Osteocyte (in vitro differentiated cells): ENCODE measurements around the gene MSMO1. TPM values are rescaled to one million over a fixed set of nuclear protein-coding genes. Genes with fewer than 3 reads are reported as not detected.

Source experiments
- DNase-seq: peaks from one replicate; pipeline ENCODE4 v3.0.0; 2021; ENCODE audit warnings: mixed read lengths; ENCODE audit not compliant: unreplicated experiment; ENCODE audit errors: extremely low spot score
- H3K27ac Mint-ChIP-seq: one replicate; pipeline ENCODE4 v1.8.0; 2021; ENCODE audit warnings: mild to moderate bottlenecking, mixed read lengths; ENCODE audit not compliant: unreplicated experiment
- H3K27me3 Mint-ChIP-seq: one replicate; pipeline ENCODE4 v1.8.0; 2021; ENCODE audit warnings: mixed read lengths; ENCODE audit not compliant: unreplicated experiment
- H3K36me3 Mint-ChIP-seq: one replicate; pipeline ENCODE4 v1.8.0; 2021; ENCODE audit warnings: mixed read lengths; ENCODE audit not compliant: unreplicated experiment
- H3K4me1 Mint-ChIP-seq: one replicate; pipeline ENCODE4 v1.8.0; 2021; ENCODE audit warnings: mixed read lengths; ENCODE audit not compliant: unreplicated experiment
- H3K4me3 Mint-ChIP-seq: one replicate; pipeline ENCODE4 v1.8.0; 2021; ENCODE audit warnings: mild to moderate bottlenecking, moderate library complexity, mixed read lengths; ENCODE audit not compliant: unreplicated experiment
- H3K9me3 Mint-ChIP-seq: one replicate; pipeline ENCODE4 v1.8.0; 2021; ENCODE audit warnings: mixed read lengths; ENCODE audit not compliant: unreplicated experiment
- total RNA-seq: library from RNA; stranded (reverse); gene quantifications from 2 replicates; pipeline ENCODE4 v1.2.1, GENCODE V29; 2021
- TF ChIP-seq, protein P1 (sequence below): fragments of 200-600 bp; sonication (generic); IDR thresholded peaks from 2 replicates; pipeline ENCODE4 v1.5.0; 2021; ENCODE audit warnings: antibody characterized with exemption, mild to moderate bottlenecking, moderate library complexity

MSMO1 gene
- total RNA-seq, 1 donor from 2014 or later: 34.9 TPM

DNA sequence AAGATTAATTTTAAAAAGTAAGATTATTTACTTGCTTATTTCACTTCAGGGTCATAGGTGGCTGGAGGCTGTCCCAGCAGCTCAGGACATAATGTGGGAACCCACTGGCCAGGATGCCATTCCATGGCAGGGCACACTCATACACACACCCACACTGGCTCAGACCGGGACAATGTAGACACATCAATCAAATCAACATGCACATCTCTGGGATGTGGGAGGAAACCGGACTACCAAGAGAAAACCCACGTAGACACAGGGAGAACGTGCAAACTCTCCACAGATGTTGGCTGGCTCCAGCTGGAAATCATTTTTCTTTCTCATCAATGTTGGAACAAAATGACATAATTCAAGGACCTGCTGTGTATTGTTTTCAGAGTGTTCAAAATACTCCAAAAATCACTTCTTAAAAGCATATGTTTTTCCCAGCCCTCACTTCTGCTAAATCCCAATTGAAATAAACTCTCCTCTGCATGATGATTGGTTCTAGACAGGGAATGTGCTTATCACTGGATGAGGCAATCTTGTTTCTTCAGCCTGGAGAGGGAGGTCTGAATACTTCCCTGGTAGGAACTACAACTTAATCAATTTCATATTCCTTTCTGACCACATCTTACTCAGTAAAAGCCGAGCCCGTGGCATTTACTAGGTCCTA lies 32.7 kb downstream of the MSMO1 start:
- Mint-ChIP-seq H3K36me3 (no peaks in the 10 kb centered on the region), H3K4me3 (no peak overlapping the region), H3K27ac (no peak overlapping the region), H3K27me3 (no peaks in the 10 kb centered on the region), H3K9me3 (no peaks in the 10 kb centered on the region), H3K4me1 (peaks cover 3% of the 10 kb centered on the region)
- TF ChIP-seq, protein P1, sequence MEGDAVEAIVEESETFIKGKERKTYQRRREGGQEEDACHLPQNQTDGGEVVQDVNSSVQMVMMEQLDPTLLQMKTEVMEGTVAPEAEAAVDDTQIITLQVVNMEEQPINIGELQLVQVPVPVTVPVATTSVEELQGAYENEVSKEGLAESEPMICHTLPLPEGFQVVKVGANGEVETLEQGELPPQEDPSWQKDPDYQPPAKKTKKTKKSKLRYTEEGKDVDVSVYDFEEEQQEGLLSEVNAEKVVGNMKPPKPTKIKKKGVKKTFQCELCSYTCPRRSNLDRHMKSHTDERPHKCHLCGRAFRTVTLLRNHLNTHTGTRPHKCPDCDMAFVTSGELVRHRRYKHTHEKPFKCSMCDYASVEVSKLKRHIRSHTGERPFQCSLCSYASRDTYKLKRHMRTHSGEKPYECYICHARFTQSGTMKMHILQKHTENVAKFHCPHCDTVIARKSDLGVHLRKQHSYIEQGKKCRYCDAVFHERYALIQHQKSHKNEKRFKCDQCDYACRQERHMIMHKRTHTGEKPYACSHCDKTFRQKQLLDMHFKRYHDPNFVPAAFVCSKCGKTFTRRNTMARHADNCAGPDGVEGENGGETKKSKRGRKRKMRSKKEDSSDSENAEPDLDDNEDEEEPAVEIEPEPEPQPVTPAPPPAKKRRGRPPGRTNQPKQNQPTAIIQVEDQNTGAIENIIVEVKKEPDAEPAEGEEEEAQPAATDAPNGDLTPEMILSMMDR: no peak
- DNase-seq: no peak

DNA sequence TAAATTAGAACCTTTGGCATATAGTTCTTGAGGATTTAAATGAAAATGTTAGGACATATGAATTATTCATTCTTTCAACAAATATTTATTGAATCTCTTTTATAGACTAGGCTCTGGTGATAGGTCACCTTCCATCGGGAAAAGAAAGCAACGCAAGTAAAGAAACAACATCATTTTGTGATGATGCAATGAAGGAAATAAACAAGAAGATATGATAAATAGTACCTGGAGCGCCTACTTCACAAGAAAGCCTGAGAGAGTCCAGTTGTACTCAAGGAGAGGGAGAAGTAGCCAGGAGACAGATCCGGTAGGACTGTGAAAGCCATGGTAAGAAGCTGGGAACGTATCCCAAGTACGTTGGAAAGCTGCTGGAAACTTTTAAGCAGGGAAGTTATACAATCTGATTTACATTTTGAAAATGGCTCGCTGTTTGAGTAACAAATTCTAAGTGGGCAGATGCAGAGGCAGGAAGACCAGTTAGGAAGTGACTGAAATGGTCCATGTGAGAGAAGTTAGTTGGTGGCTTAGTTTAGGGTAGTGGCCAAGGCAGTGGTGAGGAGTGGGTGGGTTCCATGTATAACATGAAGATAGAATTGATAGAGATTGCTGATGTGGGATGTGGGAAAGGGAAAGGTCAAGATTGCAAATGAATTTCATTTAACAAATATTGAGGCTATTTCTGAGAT lies 33.7 kb downstream of the MSMO1 start:
- Mint-ChIP-seq H3K9me3 (no peaks in the 10 kb centered on the region), H3K27me3 (no peaks in the 10 kb centered on the region), H3K36me3 (no peaks in the 10 kb centered on the region), H3K4me1 (peaks cover under 1% of the 10 kb centered on the region), H3K27ac (no peak overlapping the region), H3K4me3 (no peak overlapping the region)
- no peak for DNase-seq
- TF ChIP-seq, protein P1: no peak

DNA sequence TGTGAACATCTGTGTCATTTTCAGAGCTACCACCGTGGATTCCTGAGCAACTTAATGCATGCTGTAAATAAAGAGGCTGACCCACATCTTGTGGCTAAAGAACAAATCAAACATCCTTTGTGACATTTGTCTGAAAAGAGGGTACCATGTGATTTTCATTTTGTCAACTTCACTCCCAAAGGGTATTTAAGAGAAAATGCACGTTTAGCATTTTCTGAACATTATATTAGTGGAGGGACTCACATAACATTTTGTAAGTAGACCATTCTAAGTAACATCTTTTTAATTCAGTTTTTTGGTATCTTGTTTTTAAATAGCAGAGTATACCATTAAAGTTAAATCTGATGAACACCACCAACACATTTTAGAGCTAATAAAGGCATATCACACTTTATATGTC lies 34.3 kb downstream of the MSMO1 start:
- no peak for DNase-seq
- TF ChIP-seq, protein P1: no peak
- Mint-ChIP-seq H3K36me3 (no peaks in the 10 kb centered on the region), H3K9me3 (no peaks in the 10 kb centered on the region), H3K27ac (no peak overlapping the region), H3K27me3 (no peaks in the 10 kb centered on the region), H3K4me1 (no peaks in the 10 kb centered on the region), H3K4me3 (no peak overlapping the region)

DNA sequence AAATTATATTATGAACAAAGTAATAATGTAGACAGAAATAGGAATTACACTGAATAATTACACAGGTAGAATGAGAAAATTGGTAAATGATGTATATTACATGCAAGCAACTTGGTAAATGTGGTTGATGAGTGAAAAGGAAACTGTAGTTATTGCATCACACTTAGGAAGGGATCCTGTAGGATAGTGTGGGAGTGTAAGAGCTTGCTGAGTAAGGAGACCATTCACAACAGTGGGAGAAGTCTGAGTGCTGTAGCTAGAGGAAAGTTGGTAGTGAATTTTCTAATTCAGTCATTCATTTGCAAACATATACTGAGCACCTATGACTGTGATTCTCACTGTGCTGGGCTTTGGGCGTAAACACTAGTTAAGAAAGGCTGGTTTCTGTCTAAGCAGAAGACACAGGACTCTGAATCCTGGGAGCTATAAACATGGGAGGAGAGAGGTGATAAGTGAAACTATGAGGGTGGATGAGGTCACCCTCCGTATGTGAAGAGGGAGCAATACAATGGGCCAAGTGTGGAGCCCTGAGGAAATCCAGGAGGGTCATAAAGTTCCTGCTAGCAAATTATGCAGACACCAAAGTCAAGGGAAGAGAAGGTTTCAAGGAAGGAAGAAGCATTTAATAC lies 37.1 kb downstream of the MSMO1 start:
- H3K27me3 Mint-ChIP-seq: no peaks in the 10 kb centered on the region
- H3K36me3 Mint-ChIP-seq: no peaks in the 10 kb centered on the region
- no peak overlapping the region for H3K27ac Mint-ChIP-seq
- no peak overlapping the region for H3K4me3 Mint-ChIP-seq
- TF ChIP-seq, protein P1: no peak
- no peaks in the 10 kb centered on the region for H3K4me1 Mint-ChIP-seq
- DNase-seq: no peak
- H3K9me3 Mint-ChIP-seq: no peaks in the 10 kb centered on the region

DNA sequence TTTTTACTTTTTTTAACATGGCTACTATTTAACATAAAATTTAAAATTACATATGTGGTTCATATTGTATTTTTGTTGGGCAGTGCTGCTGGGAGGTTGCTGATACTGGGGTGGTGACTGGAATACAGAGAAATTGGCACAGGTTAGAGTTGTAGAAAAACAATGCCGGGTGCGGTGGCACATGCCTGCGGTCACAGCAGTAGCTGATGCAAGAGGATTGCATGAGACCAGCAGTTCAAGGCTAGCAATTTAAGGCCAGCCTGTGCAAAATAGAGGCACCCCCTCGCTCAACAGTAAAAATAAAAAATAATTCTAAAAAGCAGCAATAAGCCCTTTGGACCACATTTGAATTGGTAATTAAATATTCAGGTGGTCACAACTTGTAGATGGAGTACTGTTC lies 39.6 kb downstream of the MSMO1 start:
- TF ChIP-seq, protein P1: no peak
- H3K27me3 Mint-ChIP-seq: no peaks in the 10 kb centered on the region
- no peak for DNase-seq
- no peak overlapping the region for H3K27ac Mint-ChIP-seq
- H3K4me3 Mint-ChIP-seq: no peak overlapping the region
- H3K9me3 Mint-ChIP-seq: no peaks in the 10 kb centered on the region
- H3K4me1 Mint-ChIP-seq: no peaks in the 10 kb centered on the region
- no peaks in the 10 kb centered on the region for H3K36me3 Mint-ChIP-seq
